HG03521 (cell line): ENCODE data around the gene DBH.
"Not testable (repeated sequence)": the region's sequence is repeated elsewhere in the genome, so short reads cannot be mapped to it uniquely, and the experiment has no call there.

ENCODE experiments used
- ATAC-seq: cut with Tn5 transposase; IDR thresholded peaks from one replicate; pipeline ENCODE4 v1.9.1; 2021; ENCODE audit warnings: mild to moderate bottlenecking, moderate library complexity; ENCODE audit not compliant: unreplicated experiment

DBH gene

GRCh38 chr9:133621725-133622267, 14.4 kb upstream of the DBH start:
- no peak for ATAC-seq

- no peak for ATAC-seq
Observed at GRCh38 chr9:133622555-133622954, 13.6 kb upstream of the DBH start.

GRCh38 chr9:133626008-133626407, 10.2 kb upstream of the DBH start:
- ATAC-seq: not testable (repeated sequence)

GRCh38 chr9:133627341-133627740, 8.8 kb upstream of the DBH start:
- ATAC-seq: no peak

GRCh38 chr9:133628766-133629165, 7.4 kb upstream of the DBH start:
- no peak for ATAC-seq

- no peak for ATAC-seq
Observed at GRCh38 chr9:133629221-133630110, 6.7 kb upstream of the DBH start.

GRCh38 chr9:133631111-133631510, 5.1 kb upstream of the DBH start:
- ATAC-seq: no peak

GRCh38 chr9:133632806-133633680, 3.1 kb upstream of the DBH start:
- no peak for ATAC-seq

GRCh38 chr9:133633681-133634080, 2.5 kb upstream of the DBH start:
- ATAC-seq: no peak

GRCh38 chr9:133634081-133634691, 2.0 kb upstream of the DBH start:
- ATAC-seq: no peak

GRCh38 chr9:133635098-133635497, 1.1 kb upstream of the DBH start:
- ATAC-seq: no peak

GRCh38 chr9:133636902-133637301, 739 bp downstream of the DBH start:
- ATAC-seq: no peak

- ATAC-seq: no peak
Observed at GRCh38 chr9:133637451-133638055, 1.4 kb downstream of the DBH start.

- no peak for ATAC-seq
Observed at GRCh38 chr9:133638076-133638475, 1.9 kb downstream of the DBH start.

GRCh38 chr9:133638711-133639110, 2.5 kb downstream of the DBH start:
- no peak for ATAC-seq

GRCh38 chr9:133639613-133640012, 3.5 kb downstream of the DBH start:
- ATAC-seq: no peak

GRCh38 chr9:133640160-133640559, 4.0 kb downstream of the DBH start:
- ATAC-seq: no peak

GRCh38 chr9:133640580-133641395, 4.6 kb downstream of the DBH start:
- no peak for ATAC-seq

- ATAC-seq: no peak
Observed at GRCh38 chr9:133641396-133641655, 5.2 kb downstream of the DBH start.
